ENCODE results near the gene ISX. TPM values are rescaled to one million over a fixed set of nuclear protein-coding genes. Genes with fewer than 3 reads are reported as not detected.

The ISX gene
- polyA plus RNA-seq, 2 donors, result not detected

DNA sequence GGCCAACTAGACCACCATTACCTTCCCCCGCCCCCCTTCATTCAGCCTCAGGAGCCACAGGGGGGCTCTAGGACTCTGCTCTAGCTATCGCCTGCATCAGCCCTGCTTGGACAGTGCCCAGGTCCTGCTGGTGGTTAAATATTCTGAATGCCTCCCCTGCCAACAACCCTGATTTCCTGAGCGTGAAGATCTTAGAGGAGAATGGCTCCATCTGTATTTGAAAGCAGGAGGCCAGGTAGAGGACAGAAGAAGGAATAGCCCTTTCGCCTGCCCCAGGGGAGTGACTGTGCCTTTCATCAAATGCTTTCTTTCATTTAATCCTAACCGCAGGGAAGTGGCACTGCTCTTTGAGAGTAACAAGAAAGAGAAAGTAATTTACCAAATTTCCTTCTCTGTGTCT, 69.2 kb downstream of the ISX start:
- 42 to 47% methylated on average over 5 of the region's 5 CpGs for WGBS, 2 donors
- H3K36me3 ChIP-seq (ENCODE audit: control insufficient read depth in 2 of 2, insufficient read depth in 2 of 2, low read length in 1 of 2), result no peaks in the 10 kb centered on the region
- no peaks in the 10 kb centered on the region for H3K27me3 ChIP-seq (ENCODE audit: control insufficient read depth in 1 of 2, insufficient read depth in 2 of 2, low read length in 2 of 2)
- H3K9me3 ChIP-seq (ENCODE audit: control insufficient read depth in 2 of 2, insufficient read depth in 1 of 2, low read depth in 1 of 2, low read length in 1 of 2), result no peaks in the 10 kb centered on the region
- H3K27ac ChIP-seq (ENCODE audit: low read depth in 2 of 2, low read length in 1 of 2), result no peak overlapping the region
- H3K4me3 ChIP-seq (ENCODE audit: low read depth in 1 of 2, low read length in 2 of 2), result no peak overlapping the region
- no peaks in the 10 kb centered on the region for H3K4me1 ChIP-seq (ENCODE audit: control insufficient read depth in 2 of 2, insufficient read depth in 2 of 2, low read length in 1 of 2)

Other genes starting within 250 kb of the ISX start
- gene HMGXB4, start 191.3 kb downstream of the ISX start, polyA plus RNA-seq, result 1 to 10 TPM; 6.8 to 7.1 TPM
- 10 to 100 TPM; 86.4 to 88.0 TPM for gene TOM1, start 233.7 kb downstream of the ISX start, polyA plus RNA-seq

All from esophagus (tissue), 2 donors.